Fibroblast of upper back skin (primary cell): ENCODE measurements around the gene MKS1.

Experiments used
- DNase-seq: peaks from one replicate; pipeline ENCODE4 v3.0.0-alpha.2; 2013

MKS1 gene

DNA sequence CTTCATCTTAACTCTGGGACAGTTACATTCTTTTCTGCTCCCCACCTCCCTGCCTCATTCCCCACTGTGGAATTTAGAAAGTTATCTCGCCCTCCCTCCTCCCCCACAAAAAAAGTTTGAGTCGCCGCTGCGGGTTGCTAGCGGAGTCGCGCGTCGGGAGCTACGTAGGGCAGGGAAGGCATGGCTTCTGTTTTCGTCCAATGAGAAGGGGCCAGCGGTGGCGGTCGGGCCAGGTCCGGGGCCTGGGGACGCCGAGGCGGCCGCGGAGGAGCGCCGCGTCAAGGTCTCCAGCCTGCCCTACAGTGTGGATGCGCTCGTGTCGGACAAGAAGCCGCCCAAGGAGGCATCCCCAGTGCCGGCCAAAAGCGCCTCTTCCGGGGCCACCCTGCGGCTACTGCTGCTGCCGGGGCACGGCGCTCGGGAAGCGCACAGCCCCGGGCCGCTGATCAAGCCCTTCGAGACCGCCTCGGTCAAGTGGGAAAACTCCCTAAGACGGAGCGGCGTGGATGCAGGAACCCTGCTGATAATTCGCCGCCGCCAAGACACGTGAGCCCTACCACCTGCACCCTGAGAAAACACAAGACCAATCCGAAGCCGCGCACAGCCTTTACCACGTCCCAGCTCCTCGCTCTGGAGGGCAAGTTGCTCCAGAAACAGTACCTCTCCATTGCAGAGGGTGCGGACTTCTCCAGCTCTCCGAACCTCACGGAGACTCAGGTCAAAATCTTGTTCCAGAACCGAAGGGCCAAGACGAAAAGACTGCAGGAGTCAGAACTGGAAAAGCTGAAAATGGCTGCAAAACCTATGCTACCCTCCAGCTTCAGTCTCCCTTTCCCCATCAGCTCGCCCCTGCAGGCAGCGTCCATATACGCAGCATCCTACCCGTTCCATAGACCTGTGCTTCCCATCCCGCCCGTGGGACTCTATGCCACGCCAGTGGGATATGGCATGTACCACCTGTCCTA, 61.9 kb downstream of the MKS1 start:
- no peak for DNase-seq
